ENCODE data around the gene DCDC2B. TPM values are rescaled to one million over a fixed set of nuclear protein-coding genes. Genes with fewer than 3 reads are reported as not detected.
A peak's percentile ranks its signal among the peaks of the same experiment; 100 is the strongest.

DCDC2B gene
- total and polyA plus RNA-seq, 2 of the 13 experiments (the other 11 are each of a cell fraction or from before 2014, with no cell fraction given): not detected

- TF ChIP-seq HOXA3 (CRISPR knock-in tag; IDR thresholded peaks at IDR 0.05) (peak; percentile 24; the same call in 1 of the 2 replicates), SMYD3 (CRISPR knock-in tag; IDR thresholded peaks at IDR 0.05) (no peak), ZSCAN21 (CRISPR knock-in tag; IDR thresholded peaks at IDR 0.05; ENCODE audit: borderline replicate concordance) (no peak), ZNF574 (CRISPR knock-in tag; IDR thresholded peaks at IDR 0.05) (peak; percentile 22; the same call in 1 of the 2 replicates), ZNF580 (CRISPR knock-in tag; IDR thresholded peaks at IDR 0.05; ENCODE audit: borderline replicate concordance, low read depth) (no peak), ZNF766 (CRISPR knock-in tag; IDR thresholded peaks at IDR 0.05; ENCODE audit: borderline replicate concordance) (no peak), ZMYM2 (CRISPR knock-in tag; IDR thresholded peaks at IDR 0.05) (no peak), SALL1 (CRISPR knock-in tag; IDR thresholded peaks at IDR 0.05) (peak; percentile 41; the same call in 1 of the 2 replicates), FOXP1 (IDR thresholded peaks at IDR 0.05) (no peak), FOXP1 (CRISPR knock-in tag; IDR thresholded peaks at IDR 0.05) (peak; percentile 63; the same call in 1 of the 2 replicates), ZNF296 (CRISPR knock-in tag; conservative IDR thresholded peaks at IDR 0.05) (no peak), RFXAP (CRISPR knock-in tag; IDR thresholded peaks at IDR 0.05; ENCODE audit: borderline replicate concordance) (no peak), CREB1 (IDR thresholded peaks at IDR 0.05) (no peak; the same call in 1 of the 2 replicates), CREB1 (CRISPR knock-in tag; IDR thresholded peaks at IDR 0.05) (peak; percentile 76), IKZF1 (IDR thresholded peaks at IDR 0.05) (no peak), ZNF891 (CRISPR knock-in tag; IDR thresholded peaks at IDR 0.05) (no peak)
- TF ChIP-seq, protein P1, sequence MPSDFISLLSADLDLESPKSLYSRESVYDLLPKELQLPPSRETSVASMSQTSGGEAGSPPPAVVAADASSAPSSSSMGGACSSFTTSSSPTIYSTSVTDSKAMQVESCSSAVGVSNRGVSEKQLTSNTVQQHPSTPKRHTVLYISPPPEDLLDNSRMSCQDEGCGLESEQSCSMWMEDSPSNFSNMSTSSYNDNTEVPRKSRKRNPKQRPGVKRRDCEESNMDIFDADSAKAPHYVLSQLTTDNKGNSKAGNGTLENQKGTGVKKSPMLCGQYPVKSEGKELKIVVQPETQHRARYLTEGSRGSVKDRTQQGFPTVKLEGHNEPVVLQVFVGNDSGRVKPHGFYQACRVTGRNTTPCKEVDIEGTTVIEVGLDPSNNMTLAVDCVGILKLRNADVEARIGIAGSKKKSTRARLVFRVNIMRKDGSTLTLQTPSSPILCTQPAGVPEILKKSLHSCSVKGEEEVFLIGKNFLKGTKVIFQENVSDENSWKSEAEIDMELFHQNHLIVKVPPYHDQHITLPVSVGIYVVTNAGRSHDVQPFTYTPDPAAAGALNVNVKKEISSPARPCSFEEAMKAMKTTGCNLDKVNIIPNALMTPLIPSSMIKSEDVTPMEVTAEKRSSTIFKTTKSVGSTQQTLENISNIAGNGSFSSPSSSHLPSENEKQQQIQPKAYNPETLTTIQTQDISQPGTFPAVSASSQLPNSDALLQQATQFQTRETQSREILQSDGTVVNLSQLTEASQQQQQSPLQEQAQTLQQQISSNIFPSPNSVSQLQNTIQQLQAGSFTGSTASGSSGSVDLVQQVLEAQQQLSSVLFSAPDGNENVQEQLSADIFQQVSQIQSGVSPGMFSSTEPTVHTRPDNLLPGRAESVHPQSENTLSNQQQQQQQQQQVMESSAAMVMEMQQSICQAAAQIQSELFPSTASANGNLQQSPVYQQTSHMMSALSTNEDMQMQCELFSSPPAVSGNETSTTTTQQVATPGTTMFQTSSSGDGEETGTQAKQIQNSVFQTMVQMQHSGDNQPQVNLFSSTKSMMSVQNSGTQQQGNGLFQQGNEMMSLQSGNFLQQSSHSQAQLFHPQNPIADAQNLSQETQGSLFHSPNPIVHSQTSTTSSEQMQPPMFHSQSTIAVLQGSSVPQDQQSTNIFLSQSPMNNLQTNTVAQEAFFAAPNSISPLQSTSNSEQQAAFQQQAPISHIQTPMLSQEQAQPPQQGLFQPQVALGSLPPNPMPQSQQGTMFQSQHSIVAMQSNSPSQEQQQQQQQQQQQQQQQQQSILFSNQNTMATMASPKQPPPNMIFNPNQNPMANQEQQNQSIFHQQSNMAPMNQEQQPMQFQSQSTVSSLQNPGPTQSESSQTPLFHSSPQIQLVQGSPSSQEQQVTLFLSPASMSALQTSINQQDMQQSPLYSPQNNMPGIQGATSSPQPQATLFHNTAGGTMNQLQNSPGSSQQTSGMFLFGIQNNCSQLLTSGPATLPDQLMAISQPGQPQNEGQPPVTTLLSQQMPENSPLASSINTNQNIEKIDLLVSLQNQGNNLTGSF (CRISPR knock-in tag; IDR thresholded peaks at IDR 0.05): no peak
- TF ChIP-seq, protein P2, sequence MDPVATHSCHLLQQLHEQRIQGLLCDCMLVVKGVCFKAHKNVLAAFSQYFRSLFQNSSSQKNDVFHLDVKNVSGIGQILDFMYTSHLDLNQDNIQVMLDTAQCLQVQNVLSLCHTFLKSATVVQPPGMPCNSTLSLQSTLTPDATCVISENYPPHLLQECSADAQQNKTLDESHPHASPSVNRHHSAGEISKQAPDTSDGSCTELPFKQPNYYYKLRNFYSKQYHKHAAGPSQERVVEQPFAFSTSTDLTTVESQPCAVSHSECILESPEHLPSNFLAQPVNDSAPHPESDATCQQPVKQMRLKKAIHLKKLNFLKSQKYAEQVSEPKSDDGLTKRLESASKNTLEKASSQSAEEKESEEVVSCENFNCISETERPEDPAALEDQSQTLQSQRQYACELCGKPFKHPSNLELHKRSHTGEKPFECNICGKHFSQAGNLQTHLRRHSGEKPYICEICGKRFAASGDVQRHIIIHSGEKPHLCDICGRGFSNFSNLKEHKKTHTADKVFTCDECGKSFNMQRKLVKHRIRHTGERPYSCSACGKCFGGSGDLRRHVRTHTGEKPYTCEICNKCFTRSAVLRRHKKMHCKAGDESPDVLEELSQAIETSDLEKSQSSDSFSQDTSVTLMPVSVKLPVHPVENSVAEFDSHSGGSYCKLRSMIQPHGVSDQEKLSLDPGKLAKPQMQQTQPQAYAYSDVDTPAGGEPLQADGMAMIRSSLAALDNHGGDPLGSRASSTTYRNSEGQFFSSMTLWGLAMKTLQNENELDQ (CRISPR knock-in tag; IDR thresholded peaks at IDR 0.05; ENCODE audit: borderline replicate concordance): no peak
- TF ChIP-seq, protein P3, sequence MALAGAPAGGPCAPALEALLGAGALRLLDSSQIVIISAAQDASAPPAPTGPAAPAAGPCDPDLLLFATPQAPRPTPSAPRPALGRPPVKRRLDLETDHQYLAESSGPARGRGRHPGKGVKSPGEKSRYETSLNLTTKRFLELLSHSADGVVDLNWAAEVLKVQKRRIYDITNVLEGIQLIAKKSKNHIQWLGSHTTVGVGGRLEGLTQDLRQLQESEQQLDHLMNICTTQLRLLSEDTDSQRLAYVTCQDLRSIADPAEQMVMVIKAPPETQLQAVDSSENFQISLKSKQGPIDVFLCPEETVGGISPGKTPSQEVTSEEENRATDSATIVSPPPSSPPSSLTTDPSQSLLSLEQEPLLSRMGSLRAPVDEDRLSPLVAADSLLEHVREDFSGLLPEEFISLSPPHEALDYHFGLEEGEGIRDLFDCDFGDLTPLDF (CRISPR knock-in tag; IDR thresholded peaks at IDR 0.05): no peak
Observed at GRCh38 chr1:32178380-32179192, 30.3 kb upstream of the DCDC2B start (continued).
